ENCODE results near the gene OR8G5.

GRCh38 chr11:124238512-124238911 is 17.7 kb upstream of the OR8G5 start:
- no peak for TF ChIP-seq CTCF (IDR thresholded peaks at IDR 0.05)
- TF ChIP-seq POLR2AphosphoS5 (IDR thresholded peaks at IDR 0.05; ENCODE audit: insufficient read depth in 1 of 2, low read depth in 1 of 2) = no peak
